HG02642 (cell line): Measurements from ENCODE around the gene C4orf54.

ENCODE experiments used
- ATAC-seq: cut with Tn5 transposase; IDR thresholded peaks from one replicate; pipeline ENCODE4 v1.9.1; 2021; ENCODE audit warnings: mild to moderate bottlenecking; ENCODE audit not compliant: unreplicated experiment, poor library complexity

C4orf54 gene

GRCh38 chr4:99657798-99658197 lies at the start of gene C4orf54:
Gene C4orf54, minus strand, starts transcription at chr4:99657828. Its CDS starts 3,180 bp downstream, at chr4:99654648.
- no peak for ATAC-seq

DNA sequence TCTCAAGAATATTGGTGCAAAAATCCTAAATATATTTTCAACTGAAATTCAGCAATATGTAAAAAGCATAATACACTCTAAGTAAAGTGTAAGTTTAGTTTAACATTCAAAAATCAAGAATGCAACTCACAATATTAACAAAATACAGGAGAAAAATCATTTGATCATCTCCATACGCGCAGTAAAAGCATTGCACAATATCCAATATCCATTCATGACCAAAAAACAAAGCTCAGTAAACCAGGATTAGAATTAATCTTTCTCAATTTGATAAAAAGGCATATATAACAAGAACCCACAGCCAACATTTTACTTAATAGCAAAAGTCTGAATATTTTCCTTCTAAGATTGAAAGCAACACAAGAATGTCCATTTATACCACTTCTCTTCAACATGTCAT lies 48.3 kb upstream of the C4orf54 start:
- no peak for ATAC-seq

DNA sequence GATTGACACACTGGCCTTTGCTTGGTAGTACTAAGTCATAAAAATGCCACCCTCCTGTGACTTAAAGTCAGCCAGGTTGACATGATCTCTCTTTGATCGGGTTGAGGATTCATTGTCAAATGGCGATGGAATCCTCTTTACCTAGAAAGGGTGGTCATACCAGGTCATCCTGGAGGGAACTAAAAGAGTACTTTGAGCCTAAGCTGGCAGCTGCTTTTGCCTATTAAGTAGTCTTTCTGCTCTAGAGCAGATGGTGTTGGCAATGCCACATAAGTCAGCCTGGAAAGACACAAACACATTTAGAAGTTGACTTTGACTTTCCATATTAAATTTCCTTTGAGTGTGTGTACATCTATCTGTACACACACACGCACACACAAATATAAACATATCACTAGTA lies 39.2 kb upstream of the C4orf54 start:
- ATAC-seq, result no peak

- no peak for ATAC-seq
These were observed 35.5 kb upstream of the C4orf54 start for GRCh38 chr4:99693140-99693539.

GRCh38 chr4:99690990-99691389 lies 33.4 kb upstream of the C4orf54 start:
- no peak for ATAC-seq

- ATAC-seq, result no peak
These were observed 32.8 kb upstream of the C4orf54 start for GRCh38 chr4:99690472-99690871.

DNA sequence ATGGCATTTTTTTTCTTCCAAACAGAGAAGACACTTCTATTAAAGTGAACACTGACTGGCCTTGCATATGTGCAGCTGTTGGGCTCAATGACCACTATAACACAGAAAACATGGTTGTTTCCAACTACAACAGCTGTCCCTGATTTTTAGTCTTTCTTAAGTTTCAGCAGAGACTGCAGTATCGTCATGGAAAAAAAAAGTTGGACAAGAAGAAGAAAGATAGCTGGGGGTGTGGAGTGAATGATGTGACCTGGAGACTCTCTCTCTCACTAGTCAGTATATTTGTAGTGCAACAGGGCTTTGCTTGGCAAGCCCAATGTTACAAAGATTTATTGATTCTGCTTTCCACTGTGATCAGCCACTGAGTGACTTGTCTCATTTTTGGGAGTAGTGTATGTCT lies 29.5 kb upstream of the C4orf54 start:
- no peak for ATAC-seq

DNA sequence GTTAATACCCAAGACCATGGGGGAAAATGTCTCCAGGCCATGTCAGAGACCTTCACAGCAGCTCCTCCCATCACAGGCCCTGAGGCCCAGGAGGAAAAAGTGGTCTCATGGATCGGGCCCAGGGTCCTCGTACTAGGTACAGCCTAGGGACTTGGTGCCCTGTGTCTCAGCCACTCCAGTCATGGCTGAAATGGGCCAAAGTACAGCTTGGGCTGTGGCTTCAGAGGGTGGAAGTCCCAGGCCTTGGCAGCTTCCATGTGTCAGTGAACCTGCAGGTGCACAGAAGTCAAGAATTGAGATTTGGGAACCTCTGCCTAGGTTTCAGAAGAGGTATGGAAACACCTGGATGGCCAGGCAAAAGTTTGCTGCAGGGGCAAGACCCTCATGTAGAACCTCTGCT lies 27.6 kb upstream of the C4orf54 start:
- ATAC-seq, result no peak

DNA sequence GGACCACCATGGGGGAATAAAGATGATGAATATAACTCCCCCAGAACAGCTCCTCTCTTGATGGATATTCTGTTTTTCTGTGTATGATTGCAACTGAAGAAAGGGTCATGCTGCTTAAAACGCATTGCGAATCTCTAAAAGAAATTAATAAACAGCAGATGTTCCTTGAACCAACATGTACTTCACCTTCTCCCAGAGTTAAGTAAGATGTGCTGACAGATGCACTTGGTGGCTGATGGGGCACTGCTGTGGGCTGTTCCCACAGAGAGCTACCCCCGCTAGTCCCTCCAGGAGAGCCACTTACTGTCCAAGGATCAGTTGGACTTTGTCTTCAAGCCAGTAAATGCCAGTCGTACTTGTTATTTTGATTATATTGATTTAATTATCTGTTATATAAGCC lies 26.3 kb upstream of the C4orf54 start:
- no peak for ATAC-seq

DNA sequence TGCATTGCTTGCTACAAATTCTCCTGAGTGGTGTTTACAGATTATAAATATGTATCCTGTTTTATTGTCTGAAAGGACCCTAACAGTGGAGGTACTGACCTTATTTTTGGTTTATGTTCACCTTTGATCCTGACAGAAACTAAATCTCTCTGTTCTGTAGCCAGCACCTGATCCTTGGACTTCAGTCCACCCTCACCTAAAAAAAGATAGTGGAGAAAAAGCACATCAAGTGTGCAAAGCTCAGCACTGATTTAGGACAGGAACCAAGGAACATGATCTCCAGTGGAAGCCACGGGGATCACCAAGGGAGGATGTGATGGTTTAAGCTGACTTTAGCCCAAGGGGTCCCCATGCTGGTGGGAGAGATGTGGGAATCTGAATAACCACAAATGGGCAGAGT lies 22.3 kb upstream of the C4orf54 start:
- ATAC-seq, result no peak

DNA sequence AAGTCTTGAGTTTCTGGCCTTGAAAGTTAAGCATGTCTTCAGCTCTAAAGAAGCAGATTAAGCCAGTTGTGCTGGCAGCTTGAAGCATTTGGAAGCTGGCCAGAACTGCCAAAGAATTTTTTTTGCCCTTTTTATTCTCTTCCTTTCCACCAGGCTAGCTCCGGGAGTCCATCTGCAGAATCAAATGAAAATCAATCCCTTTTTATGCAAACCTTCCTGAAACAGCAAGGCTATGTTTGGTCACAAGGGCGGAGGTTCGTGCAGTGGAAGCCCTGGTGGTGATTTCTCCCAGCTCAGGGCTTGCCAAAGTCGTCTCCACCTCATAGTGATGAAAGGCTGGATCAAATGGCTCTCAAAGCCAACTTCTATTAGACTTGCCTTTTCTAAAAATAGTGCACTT lies 21.6 kb upstream of the C4orf54 start:
- no peak for ATAC-seq

GRCh38 chr4:99677161-99677560 lies 19.5 kb upstream of the C4orf54 start:
- no peak for ATAC-seq

DNA sequence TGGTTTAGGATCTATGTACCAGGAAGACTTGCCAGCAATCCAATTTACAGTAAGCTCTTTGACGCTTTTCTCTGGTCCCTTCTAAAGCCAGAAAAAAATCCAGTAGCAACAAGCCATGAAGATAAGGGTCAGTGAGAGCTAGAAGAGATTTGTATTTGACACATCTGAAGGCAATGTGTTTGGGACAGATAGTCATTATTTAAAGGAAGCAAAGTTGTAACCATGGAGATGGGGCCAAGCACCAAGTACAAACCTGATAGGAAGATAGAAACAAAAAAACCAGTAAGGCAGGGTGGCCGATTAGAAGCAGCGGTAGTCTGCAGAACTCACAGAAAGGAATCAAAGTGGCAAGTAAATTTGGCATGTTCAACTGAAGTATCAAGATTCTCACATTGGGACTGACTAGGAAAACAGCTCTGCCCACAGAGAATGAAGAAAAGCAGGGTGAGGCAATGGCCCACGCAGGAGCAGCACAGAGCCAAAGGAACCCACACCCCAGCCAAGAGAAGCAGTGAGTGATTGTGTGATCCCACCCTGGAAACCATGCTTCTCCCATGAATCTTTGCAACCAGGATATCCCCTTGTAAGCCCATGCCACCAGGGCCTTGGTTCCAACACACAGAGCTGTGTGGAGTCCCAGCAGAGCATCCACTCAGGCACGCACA lies 12.9 kb upstream of the C4orf54 start:
- no peak for ATAC-seq

DNA sequence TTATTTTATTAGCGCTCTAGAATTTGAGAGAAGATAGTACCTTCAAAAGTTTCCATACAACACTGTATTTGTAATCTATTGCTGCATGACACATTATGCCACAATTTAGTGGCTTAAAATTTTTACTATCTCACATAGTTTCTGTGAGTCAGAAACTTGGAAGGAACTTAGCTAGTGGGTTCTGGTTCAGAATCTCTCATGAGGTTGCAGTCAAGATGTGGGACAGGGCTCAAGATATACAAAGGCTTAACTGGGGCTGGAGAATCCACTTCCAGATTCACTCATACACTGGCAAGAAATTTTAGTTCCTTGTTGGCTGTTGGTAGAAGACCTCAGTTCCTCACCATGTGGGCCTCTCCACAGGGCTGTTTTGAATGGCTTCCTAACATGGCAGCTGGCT lies 11.5 kb upstream of the C4orf54 start:
- ATAC-seq, result no peak

GRCh38 chr4:99668472-99668871 lies 10.8 kb upstream of the C4orf54 start:
- ATAC-seq, result no peak

GRCh38 chr4:99665983-99666382 lies 8.4 kb upstream of the C4orf54 start:
- ATAC-seq, result no peak

DNA sequence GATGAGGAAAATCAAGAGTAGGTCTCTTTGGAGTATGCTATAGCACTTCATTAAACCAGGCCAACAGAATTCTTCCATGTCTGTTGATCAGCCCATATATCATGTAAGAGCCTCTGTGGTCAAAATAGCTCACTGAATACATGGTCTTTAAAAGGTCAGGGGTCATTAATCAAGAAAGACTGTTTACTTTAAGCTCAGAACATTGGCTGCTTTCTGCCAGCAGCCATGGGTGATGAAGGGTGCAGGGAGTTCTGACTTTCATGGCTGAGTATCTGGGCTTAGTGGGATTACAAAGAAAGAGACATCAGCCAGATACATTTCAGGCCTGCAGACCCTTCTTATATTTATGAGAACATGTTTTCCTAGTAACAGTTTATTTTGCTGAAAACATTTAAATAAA lies 7.1 kb upstream of the C4orf54 start:
- ATAC-seq, result no peak

DNA sequence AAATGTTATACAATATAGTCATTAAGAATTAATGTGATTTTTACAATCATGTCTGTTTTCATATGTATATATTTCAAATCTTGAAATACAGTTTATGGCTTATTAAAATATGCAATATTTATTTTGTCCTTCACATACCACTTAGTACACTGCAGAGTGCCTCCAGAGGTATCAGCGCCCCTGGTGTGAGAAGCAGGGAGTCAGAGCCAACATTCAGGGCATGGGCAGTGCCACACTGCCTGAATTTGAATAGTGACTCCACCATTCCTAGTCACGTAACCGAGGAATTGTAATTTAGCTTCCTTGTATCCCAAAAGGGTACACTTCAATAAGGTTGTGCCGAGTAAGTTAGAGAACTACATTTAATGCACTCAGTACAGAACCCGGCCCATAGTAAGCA lies 4.3 kb upstream of the C4orf54 start:
- no peak for ATAC-seq

- ATAC-seq, result no peak
These were observed 1.0 kb upstream of the C4orf54 start for GRCh38 chr4:99658666-99659065.

- no peak for ATAC-seq
These were observed 2.1 kb downstream of the C4orf54 start for GRCh38 chr4:99655308-99656081.

DNA sequence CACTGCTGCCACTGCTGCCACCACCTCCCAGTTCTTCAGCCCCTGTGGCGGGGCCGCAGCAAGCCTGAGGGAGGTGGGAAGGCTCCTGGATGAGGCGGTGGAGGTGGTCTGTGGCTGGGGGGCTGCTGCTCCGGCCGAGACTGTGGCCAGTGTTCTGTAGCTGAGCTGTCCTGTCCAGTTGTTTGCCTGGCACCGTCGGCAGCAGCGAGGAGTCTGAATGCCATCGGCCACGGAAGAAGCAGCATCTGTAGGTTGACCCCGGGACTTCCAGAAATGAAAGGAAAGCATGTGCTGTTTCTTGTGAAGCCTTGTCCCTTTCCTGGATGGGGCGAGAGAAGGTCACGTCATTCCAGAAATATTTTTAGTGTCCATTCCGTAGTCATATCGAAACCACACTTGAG lies 3.3 kb downstream of the C4orf54 start:
- no peak for ATAC-seq

DNA sequence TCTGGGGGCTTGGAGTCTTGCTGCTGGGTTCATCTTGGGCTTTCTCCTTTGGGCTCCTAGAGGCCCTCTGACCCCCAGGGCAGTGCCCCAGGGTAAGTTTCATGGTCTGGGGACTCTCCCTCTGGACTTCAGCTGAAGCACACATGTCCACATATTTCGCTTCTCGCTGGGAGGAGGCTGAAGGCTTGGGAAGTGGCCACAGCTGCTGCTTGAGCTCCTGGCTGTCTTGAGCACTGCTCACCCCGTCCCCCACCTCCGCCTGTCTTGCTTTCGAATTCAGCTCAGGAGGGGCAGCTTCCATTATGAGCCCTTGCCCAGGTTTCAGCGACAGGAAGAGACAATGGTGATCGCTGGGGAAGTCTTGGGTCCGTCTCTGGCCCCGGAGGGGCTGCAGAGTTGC lies 3.7 kb downstream of the C4orf54 start:
- no peak for ATAC-seq
